HG02943 (cell line): ENCODE results near the gene GFAP.
"Not testable (repeated sequence)": the region's sequence is repeated elsewhere in the genome, so short reads cannot be mapped to it uniquely, and the experiment has no call there.

ENCODE experiments used
- ATAC-seq: cut with Tn5 transposase; IDR thresholded peaks from one replicate; pipeline ENCODE4 v1.9.1; 2021; ENCODE audit warnings: mild to moderate bottlenecking, low read depth, moderate library complexity; ENCODE audit not compliant: unreplicated experiment

Gene GFAP

GRCh38 chr17:44915321-44915726 lies at the start of gene GFAP:
TSS of gene GFAP (minus strand) at chr17:44915500. CDS start at chr17:44915486, 14 bp downstream.
- ATAC-seq, result no peak

DNA sequence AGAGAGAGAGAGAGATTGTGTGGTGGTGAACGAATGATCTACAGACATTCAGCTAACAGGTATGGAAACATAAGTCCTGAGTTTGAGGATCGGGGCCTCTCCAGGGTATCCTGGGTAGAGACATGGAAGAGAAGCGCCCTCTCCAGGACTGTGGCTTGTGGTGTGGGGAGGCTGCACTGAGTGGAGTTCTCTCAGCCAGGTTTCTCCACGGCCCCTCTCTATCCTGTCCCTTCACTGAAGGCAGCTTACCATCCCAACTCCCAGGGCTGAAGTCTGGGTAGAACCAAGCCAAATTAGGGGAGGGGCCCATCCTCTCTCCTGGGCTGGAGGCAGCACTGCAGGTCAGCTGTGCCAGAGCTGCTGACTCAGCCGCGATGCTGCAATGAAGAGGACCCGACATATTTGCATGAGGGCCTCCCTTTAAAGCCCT lies 46.6 kb upstream of the GFAP start:
- no peak for ATAC-seq

GRCh38 chr17:44960691-44961090 lies 45.4 kb upstream of the GFAP start:
- no peak for ATAC-seq

GRCh38 chr17:44959821-44960531 lies 44.7 kb upstream of the GFAP start:
- no peak for ATAC-seq

DNA sequence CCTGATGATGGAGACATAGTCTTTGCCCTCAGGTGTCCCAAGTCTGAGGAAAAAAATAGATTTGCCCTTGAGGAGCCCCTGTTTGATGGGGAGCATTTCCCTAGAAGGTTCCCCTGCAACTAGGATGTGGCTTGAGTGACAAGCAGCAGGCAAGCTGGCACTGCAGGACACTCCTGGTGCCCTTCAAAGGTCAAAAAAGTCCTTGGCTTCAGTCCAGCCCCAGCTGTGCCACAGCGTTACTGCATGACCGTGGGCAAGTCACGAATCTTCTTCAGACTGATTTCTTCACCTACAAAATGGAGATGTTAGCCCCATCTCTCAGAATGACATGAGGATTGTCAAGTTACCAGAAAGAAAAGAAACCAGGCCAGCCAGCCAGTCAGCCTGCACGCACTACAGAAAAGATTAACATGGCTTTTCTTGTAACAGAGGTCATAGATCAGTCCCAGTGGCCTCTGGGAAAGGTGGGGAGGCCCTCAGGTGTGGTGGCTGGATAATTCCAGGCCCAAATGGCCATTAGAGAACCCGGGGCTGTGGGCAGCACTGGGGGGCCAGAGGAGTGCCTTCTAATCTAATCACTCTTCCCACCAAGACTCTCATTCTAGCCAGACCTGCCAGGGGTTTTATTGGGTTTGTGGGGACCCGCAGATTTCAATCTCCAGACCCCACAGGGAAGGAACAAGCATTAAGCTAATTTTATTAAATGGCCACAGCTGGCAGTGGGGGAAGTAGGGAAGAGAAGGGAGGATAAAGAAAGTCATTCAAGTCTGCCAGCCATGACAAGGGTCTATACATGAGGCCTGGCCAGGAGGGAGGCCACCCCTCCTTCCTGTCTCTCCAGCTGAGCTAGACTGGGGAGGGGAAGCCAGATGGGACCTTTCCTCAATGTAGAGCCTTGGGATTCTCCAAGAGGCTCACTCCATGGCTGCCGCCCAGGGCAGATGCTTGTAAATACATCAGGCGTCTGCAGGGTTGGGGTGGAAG lies 42.0 kb upstream of the GFAP start:
- ATAC-seq, result no peak

GRCh38 chr17:44955674-44956425 lies 40.5 kb upstream of the GFAP start:
- ATAC-seq, result no peak

- ATAC-seq, result no peak
Observed at GRCh38 chr17:44952946-44953475, 37.7 kb upstream of the GFAP start.

DNA sequence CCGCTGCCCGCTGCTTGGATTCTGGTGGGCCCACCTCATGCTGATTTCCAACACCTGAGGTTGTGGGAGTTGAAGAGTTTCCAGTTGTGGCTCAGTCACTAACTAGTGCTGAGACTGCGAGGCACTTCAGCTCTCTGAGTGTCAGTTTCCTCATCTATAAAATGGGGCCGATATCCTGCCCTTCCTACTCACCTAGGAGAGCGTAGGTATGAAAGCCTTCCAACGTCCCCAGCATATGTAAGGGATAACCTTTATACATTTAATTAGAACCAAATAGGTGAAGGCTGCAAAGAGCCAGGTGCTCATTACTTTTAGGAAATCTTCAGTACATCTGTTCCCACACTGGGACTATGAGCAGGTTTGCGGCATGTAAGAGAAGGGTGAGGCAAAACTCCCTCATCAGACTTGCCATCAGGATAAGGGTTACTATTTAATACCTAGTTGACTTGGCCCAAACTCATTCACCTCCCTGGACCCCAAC lies 33.1 kb upstream of the GFAP start:
- ATAC-seq, result no peak

DNA sequence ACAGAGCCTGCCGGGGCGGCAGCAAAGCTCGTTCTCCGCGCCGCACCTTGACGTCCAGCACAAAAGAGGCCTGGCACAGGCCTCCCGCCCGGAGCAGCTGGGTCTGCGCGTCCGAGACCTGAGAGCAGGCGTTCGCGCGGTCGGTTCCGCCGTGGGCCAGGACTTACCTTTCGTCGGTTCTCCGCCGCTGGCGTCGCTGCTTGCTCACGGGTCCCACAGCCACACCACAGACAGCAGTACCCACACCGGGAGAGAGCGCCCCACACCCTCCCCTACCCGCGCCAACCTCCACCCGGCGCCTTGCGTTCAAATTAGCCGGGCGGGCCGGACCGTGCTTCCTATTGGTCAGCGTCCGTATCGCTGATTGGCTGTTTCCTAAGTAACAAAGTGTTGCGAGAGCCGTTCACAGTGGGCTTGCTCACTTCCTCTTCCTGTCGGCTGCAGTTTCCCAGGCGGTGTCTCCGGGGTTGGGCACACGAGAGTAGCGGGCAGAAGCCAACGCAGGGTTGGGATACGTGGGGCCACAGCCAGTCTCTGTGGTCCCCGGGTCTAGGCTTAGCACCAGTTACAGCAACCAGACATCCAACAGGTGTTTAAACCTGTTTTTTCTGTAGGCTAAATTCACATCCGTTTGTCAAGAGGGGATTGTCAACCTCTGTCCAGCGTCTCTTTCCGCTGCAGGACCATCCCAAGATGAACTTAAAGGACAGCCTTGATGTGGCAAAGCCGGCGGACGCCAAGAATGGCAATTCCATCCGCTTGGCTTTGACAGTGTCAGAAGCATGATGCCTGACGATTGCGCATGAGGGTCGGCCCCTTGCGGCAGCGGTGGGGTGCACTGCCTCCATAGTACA lies 32.4 kb upstream of the GFAP start, which contains the start of gene KIF18B:
TSS of gene KIF18B (minus strand) at position 313 of the 854 bp plus-strand sequence. CDS start 11,429 bp downstream, outside the sequence.
- peak; percentile 78 for ATAC-seq

GRCh38 chr17:44945652-44946051 lies 30.4 kb upstream of the GFAP start:
- ATAC-seq, result not testable (repeated sequence)

DNA sequence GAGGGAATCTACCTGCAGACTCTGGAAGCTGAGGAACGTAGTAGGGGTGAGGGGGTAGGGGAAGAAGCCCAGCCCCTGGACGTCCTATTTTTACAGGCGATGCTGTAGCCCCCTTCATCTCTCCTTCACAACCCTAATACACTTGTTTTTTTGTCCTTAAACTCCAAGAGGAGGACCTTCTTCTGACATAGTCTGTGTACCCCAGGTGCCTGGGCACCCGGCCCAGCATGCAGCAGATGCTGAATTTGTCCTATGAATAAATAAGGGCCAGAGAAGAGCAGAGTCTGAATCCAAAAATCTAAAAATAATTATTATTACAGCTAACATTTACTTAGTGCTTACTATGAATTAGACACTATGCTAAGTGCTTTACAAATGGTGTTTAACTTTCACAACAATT lies 27.2 kb upstream of the GFAP start:
- ATAC-seq, result no peak

DNA sequence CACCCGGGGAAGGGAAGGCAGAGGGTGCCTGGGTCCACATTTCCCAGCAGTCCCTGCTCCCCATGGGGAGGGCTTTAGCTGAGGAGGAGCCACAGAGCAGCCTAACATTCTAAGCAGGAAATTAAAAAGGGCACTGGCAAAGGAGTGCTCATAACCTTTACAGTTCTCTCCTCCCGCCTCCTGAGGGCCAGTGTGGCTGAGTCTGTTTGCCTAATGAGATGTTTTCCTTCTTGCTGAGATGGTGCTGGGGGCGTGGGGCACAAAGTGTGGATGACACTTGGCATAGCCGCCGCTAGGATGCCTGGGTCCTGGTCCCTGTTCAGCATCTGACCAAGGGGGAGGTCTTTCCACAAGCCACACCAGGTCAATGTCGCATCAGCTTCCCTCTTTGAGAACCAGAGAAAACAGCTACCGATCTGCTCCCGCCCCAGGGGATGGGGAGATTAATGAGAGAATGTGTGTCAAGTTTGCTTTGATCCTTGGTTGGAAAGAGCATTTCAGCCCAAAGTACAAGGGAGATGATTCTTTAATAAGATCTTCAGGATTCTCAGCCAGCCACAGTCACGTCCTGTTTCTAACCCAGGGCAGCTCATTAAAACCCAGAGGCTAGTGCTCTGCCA lies 26.5 kb upstream of the GFAP start:
- no peak for ATAC-seq

GRCh38 chr17:44940768-44941167 lies 25.5 kb upstream of the GFAP start:
- ATAC-seq, result no peak

- no peak for ATAC-seq
Observed at GRCh38 chr17:44940317-44940716, 25.0 kb upstream of the GFAP start.

DNA sequence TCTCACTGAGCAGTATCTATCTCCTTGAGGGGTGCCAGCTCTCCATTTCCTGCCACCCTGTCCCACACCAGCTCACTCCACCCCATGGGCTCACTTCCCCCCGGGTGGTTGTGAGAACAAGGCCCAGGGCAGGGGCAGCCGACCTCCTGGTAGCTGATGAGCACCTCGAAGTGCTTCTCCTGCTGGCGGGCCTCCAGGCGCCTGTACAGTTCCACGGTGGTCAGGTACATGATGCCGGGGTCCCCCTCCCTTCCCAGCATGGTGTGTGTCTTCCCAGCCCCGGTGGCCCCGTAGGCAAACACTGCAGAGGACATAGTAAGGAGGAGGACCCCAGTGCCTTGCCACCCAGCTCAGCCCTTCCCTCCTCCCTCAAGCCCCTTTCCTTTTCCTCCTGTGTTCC lies 19.8 kb upstream of the GFAP start:
- no peak for ATAC-seq

GRCh38 chr17:44934745-44935105 lies 19.4 kb upstream of the GFAP start:
- no peak for ATAC-seq

GRCh38 chr17:44933824-44934744 lies 18.8 kb upstream of the GFAP start:
- ATAC-seq, result no peak

- ATAC-seq, result no peak
Observed at GRCh38 chr17:44932787-44933097, 17.4 kb upstream of the GFAP start.
